ENCODE results near the gene SLC5A10.
A peak's percentile ranks its signal among the peaks of the same experiment; 100 is the strongest.

Gene SLC5A10

GRCh38 chr17:19003543-19004420 lies 51.8 kb downstream of the SLC5A10 start:
- no peak for DNase-seq (ENCODE audit: low read depth)

GRCh38 chr17:19004421-19005136 lies 52.6 kb downstream of the SLC5A10 start, which contains the start of gene FAM83G:
Gene FAM83G (minus strand): TSS chr17:19004764. CDS start chr17:19004041, 723 bp downstream.
- peak; percentile 52 for DNase-seq (ENCODE audit: low read depth)

DNA sequence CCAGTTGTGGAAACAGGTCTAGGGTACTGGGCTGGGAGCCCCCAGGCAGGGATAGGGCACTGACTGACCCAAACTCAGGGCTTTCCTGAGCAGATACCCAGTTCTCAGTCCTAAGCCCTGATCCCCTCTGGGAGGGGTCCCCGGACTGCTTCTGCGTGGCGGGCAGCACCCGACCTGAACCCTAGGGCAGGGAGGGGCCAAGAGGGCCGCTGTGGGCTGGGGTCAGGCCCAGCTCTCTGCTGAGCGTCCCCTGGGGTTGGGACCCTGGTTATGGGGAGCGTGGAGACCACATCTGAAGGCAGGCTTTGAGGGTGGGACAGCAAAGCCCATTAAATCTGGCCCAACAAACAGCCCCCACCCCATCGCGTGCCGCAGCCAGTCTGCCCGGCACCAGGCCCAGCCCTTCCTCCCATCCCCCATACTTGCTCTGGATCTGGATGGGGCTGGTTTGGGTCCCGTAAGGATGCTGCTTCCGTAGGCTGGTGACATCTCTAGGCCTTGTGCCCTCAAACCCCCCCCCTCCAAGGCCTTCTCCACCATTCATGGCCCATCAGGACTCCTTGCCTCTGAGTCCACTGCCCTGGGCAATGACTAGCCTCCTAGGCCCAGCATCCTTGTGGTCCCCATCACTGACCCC lies 53.3 kb downstream of the SLC5A10 start:
- DNase-seq (ENCODE audit: low read depth) = no peak

GRCh38 chr17:19005789-19006430 lies 53.9 kb downstream of the SLC5A10 start:
- DNase-seq (ENCODE audit: low read depth) = no peak

DNA sequence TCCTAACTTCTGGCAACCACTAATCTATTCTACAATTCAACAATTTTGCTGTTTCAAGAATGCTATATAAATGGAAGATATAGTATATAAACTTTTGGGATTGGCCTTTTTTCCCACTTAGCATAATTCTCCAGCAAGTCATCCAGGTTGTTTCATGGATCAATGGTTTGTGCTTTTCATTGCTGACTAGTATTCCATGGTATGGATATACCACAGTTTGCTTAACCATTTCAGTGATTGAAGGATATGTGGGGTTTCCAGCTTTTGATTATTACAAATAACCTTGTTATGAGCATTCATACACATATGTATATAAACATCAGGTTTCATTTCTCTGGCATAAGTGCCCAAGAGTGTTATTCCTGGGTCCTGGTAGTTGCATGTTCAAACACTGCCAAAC lies 54.7 kb downstream of the SLC5A10 start:
- DNase-seq (ENCODE audit: low read depth) = no peak

DNA sequence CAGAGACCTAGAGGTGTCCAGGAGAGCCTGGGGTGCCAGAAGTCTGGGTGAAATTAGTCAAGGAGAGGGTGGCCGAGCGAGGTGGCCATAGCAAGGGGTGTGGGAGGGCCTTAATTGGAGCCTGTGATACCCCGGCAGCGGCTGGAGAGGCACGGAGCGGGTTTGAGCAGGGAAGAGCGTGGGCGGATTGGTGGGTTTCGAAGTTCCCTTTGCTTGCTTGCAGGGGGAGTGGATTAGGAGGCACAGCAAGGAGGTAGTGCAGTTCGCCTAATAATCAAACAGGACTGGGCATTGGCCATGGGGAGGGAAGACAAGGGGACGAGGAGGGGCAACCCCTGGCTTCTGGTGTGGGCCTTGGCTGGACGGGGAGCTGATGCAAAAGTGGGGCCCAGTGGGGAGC lies 58.0 kb downstream of the SLC5A10 start:
- DNase-seq (ENCODE audit: low read depth) = no peak

DNA sequence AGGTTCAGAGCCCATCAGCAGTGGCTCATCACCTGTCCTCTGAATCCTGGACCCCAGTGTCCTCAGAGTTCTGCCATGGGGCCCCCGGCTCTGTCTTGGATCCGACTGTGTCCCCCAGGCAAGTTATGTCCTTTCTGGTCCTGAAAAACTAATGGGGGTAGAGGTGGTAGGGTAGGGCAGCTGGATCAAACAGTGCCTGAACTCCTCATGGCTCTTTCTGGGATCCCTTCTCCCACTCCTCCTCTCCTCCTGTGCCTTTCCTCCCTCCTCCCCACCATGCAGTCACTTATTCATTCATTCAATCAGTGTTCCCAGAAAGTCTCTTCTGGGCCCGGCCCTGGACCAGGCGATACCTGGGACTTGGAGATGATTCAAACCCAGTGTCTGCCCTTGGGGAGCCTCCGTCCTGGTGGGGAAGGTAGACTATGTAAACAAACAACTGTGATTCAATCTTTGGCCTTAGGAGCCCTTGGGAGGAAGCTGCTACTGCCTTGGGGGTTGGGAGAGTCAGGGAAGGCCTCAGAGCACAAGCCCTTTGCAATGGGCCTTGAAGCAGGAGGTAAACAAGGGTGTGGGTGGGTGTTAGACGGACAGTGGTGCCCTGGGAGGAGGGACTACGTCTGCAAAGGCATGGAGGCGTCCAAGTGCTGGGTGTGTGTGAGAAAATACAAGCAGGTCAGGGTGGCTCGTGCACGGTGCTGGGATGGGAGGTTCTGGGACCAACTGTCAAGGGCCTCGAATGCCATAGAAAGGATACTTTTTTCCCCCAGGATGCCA lies 59.0 kb downstream of the SLC5A10 start:
- no peak for DNase-seq (ENCODE audit: low read depth)

- DNase-seq (ENCODE audit: low read depth) = no peak
These were observed 59.6 kb downstream of the SLC5A10 start for GRCh38 chr17:19011581-19011980.

DNA sequence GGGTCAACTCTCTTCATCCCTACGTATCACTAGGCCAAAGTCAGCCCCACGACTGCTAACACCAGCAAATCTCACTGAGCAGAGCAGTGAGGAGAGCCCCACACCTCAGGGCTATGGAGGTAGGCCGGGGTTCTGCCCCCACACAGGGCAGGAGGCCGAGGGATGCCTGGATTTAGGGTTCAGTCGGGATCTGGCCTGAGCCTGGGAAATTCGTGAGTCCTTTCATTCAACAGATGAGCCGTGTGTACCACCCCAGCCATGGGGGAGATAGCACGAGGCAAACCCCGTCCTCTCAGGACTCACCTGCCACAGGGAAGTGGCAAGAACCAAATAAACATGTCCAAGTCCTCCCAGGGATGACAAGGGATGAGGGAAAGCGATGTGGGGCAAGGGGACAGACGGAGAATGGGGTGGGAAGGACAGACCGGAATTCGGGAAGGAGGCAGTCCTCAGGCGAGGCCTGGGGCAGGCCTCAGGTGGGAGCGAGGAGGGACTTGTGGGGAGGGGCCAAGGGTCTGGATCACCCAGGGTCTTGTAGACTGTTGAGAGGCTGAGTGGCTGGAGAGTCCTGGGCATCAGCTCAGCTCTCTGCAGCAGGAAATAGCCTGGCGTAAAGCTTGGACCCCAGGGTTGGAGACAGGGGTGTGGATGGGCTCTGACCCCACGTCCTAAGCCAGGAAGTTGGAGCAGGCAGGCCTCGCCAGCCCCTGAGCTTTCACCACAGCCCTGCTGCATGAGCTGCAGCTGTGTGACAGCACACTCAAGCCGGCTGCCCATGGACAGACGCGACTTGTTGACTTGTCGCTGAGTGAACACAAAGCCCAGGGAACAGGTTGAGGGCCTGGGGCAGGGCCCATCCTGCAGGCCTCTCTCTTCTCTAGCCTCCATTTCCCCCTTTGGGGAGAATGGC lies 60.5 kb downstream of the SLC5A10 start:
- DNase-seq (ENCODE audit: low read depth) = no peak

- DNase-seq (ENCODE audit: low read depth) = no peak
These were observed 61.3 kb downstream of the SLC5A10 start for GRCh38 chr17:19013226-19013625.

GRCh38 chr17:19013806-19014627 lies 62.1 kb downstream of the SLC5A10 start:
- no peak for DNase-seq (ENCODE audit: low read depth)

DNA sequence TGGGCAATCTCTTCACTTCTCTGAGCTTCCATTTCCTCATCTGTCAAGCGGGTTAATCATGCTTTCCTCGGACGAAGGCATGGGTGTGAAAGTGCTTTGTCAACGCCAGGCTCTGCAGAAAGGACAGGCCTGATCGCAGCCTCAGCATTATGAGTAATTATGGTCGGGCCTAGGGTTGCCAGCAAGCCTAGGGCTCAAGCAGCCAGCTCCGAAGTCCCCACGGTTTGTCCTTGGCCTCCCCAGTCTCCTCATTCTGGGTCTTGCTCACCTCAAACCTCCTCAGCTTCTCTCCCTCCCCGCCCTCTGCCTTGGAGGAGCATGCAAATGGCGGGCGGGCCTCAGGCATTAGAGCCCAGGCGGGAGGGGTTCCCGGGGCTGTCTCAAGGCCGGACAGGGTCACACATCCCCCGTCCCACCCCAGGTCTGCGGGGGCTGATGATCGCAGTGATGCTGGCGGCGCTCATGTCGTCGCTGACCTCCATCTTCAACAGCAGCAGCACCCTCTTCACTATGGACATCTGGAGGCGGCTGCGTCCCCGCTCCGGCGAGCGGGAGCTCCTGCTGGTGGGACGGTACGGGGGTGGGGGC lies 62.8 kb downstream of the SLC5A10 start:
- DNase-seq (ENCODE audit: low read depth) = no peak

- no peak for DNase-seq (ENCODE audit: low read depth)
These were observed 63.5 kb downstream of the SLC5A10 start for GRCh38 chr17:19015428-19015827.

- no peak for DNase-seq (ENCODE audit: low read depth)
These were observed 64.3 kb downstream of the SLC5A10 start for GRCh38 chr17:19016297-19016696.

DNA sequence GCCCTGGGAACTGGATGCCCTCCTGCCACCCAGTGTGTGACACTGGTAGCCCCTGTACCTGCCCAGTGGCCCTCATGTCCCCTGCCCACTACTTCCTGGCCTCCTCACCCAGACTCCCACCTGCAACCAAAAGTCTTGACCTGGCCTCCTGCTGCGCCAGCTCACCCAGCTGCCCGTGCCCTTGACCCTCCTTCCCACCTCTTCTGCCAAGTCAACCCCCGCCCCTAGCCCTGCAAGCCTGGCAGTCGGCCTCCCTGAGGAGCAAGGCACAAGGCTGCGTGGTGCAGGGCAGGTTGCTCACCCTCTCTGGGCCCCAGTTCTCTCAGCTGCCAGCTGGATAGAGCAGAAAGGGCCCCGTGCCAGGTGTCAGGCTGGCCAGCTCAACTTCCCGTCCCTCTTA lies 64.9 kb downstream of the SLC5A10 start:
- DNase-seq (ENCODE audit: low read depth) = no peak

GRCh38 chr17:19017401-19017800 lies 65.4 kb downstream of the SLC5A10 start:
- no peak for DNase-seq (ENCODE audit: low read depth)

GRCh38 chr17:19017804-19018599 lies 66.0 kb downstream of the SLC5A10 start:
- no peak for DNase-seq (ENCODE audit: low read depth)

GRCh38 chr17:19018600-19018950 lies 66.6 kb downstream of the SLC5A10 start:
- no peak for DNase-seq (ENCODE audit: low read depth)

Data from HS-27A (cell line).